HepG2 (cell line): ENCODE measurements around the gene SERTAD3. TPM values are rescaled to one million over a fixed set of nuclear protein-coding genes. Genes with fewer than 3 reads are reported as not detected.

ENCODE experiments used
- CBX2 ChIP-seq, 2 experiments: fragments of 200-600 bp in 1 of 2; sonication (generic); formaldehyde crosslinking in 1 of 2; IDR thresholded peaks; 2 replicates each; pipeline versions ENCODE4 v1.7.0 to v1.8.1; 2018 to 2022; ENCODE audit warnings: low read depth in 2 of 2, low read length in 1 of 2, mild to moderate bottlenecking in 1 of 2, missing genetic modification reagents in 1 of 2
- PAF1 ChIP-seq: IDR thresholded peaks from 2 replicates; pipeline ENCODE4 v1.6.1; 2016; ENCODE audit warnings: missing genetic modification reagents, missing compliant biosample characterization
- RNF2 ChIP-seq: fragments of 450-650 bp; conservative IDR thresholded peaks from 2 replicates; pipeline ENCODE4 v1.6.1; 2016; ENCODE audit warnings: low read depth
- ZBTB7B ChIP-seq: sonication (generic); formaldehyde crosslinking; IDR thresholded peaks from 2 replicates; pipeline ENCODE4 v1.4.0; 2020; ENCODE audit warnings: missing genetic modification reagents
- polyA plus RNA-seq, 8 experiments: library from polyadenylated mRNA; depleted of rRNA in 3 of 8; stranded (reverse) in 7 of 8; unstranded in 1 of 8; fragments of >200 nt; fragmentation: Illumina TruSeq in 4 of 8; extraction: Trizol in 4 of 8; gene quantifications; 2 replicates each; pipeline versions ENCODE4 v1.2.1 to v1.2.3, GENCODE V29; 2011 to 2016; ENCODE audit warnings: low read depth in 4 of 8, missing spikeins in 1 of 8, mixed read lengths in 1 of 8; ENCODE audit not compliant: insufficient read depth in 1 of 8
- total RNA-seq, 5 experiments: library from RNA; depleted of rRNA; stranded (reverse); fragments of >200 nt; fragmentation: Illumina TruSeq; extraction: Trizol; gene quantifications; 2 replicates each; pipeline ENCODE4 v1.2.3, GENCODE V29; 2016; ENCODE audit warnings: low read depth in 1 of 5
- TF ChIP-seq, protein P1 (sequence below): sonication (generic); formaldehyde crosslinking; IDR thresholded peaks from one replicate; pipeline ENCODE4 v1.5.1; 2020; ENCODE audit warnings: mild to moderate bottlenecking, missing genetic modification reagents; ENCODE audit errors: not compliant biosample characterization

The SERTAD3 gene
- total and polyA plus RNA-seq, 2 of the 13 experiments (the other 11 are each of a cell fraction or from before 2014, with no cell fraction given), result 9.6 to 16.9 TPM

DNA sequence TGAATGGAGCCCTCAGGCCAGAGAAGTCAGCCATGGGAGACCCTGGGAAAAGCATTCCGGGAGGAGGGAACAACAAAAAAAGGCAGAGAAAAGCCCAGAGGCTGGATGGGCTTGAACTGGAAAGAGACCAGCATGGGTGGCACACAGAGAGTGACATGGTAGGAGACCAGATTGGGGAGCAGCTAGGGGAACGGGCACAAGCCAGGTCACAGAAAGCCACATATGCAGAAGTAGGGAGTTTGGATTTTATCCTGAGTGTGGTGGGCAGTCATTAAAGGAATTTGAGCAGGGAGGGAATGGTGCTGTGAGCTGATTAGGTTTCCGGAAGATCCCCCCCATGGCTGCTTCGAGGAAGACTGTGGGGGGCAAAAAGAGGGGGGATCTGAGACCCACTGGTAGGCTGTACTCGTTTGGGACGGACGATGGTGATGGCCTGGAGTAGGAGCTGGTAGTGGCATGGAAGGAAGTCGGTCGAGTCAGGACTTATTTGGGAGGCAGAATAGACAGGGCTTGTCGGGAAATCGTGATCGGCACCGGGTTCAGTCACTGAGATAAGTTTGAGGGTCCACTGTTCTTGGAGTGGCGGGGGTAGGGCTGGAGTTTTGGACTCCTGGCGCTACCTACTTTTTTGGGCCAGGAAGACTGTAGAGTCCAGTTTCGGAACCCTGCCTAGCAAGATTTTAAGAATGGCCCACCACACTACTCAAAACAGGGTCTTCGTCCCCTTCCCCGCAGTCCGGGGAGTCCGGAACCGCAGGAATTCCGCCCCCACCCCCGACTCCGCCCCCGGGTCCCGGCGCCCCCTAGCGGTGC lies 19.3 kb downstream of the SERTAD3 start (continued):
- no peak for TF ChIP-seq PAF1 (CRISPR knock-in tag)
- TF ChIP-seq CBX2 (IDR thresholded peaks at IDR 0.05; ENCODE audit: low read depth, low read length), result no peak
- no peak for TF ChIP-seq CBX2 (CRISPR knock-in tag; IDR thresholded peaks at IDR 0.05; ENCODE audit: low read depth)
- TF ChIP-seq, protein P1, sequence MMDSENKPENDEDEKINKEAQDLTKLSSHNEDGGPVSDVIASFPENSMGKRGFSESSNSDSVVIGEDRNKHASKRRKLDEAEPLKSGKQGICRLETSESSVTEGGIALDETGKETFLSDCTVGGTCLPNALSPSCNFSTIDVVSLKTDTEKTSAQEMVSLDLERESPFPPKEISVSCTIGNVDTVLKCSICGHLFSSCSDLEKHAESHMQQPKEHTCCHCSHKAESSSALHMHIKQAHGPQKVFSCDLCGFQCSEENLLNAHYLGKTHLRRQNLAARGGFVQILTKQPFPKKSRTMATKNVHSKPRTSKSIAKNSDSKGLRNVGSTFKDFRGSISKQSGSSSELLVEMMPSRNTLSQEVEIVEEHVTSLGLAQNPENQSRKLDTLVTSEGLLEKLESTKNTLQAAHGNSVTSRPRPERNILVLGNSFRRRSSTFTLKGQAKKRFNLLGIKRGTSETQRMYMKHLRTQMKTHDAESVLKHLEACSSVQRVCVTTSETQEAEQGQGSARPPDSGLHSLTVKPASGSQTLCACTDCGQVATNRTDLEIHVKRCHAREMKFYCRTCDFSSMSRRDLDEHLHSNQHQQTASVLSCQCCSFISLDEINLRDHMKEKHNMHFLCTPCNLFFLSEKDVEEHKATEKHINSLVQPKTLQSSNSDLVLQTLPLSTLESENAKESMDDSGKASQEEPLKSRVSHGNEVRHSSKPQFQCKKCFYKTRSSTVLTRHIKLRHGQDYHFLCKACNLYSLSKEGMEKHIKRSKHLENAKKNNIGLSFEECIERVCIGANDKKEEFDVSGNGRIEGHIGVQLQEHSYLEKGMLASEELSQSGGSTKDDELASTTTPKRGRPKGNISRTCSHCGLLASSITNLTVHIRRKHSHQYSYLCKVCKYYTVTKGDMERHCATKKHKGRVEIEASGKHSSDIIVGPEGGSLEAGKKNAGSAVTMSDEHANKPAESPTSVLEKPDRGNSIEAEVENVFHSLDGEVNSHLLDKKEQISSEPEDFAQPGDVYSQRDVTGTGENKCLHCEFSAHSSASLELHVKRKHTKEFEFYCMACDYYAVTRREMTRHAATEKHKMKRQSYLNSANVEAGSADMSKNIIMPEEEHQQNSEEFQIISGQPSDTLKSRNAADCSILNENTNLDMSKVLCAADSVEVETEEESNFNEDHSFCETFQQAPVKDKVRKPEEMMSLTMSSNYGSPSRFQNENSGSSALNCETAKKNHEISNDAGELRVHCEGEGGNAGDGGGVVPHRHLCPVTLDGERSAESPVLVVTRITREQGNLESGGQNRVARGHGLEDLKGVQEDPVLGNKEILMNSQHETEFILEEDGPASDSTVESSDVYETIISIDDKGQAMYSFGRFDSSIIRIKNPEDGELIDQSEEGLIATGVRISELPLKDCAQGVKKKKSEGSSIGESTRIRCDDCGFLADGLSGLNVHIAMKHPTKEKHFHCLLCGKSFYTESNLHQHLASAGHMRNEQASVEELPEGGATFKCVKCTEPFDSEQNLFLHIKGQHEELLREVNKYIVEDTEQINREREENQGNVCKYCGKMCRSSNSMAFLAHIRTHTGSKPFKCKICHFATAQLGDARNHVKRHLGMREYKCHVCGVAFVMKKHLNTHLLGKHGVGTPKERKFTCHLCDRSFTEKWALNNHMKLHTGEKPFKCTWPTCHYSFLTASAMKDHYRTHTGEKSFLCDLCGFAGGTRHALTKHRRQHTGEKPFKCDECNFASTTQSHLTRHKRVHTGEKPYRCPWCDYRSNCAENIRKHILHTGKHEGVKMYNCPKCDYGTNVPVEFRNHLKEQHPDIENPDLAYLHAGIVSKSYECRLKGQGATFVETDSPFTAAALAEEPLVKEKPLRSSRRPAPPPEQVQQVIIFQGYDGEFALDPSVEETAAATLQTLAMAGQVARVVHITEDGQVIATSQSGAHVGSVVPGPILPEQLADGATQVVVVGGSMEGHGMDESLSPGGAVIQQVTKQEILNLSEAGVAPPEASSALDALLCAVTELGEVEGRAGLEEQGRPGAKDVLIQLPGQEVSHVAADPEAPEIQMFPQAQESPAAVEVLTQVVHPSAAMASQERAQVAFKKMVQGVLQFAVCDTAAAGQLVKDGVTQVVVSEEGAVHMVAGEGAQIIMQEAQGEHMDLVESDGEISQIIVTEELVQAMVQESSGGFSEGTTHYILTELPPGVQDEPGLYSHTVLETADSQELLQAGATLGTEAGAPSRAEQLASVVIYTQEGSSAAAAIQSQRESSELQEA (CRISPR knock-in tag), result peak; percentile 4
- TF ChIP-seq ZBTB7B (CRISPR knock-in tag), result 0 out of 2 replicates have a peak, but pooled peaks have one; percentile 50
- no peak for TF ChIP-seq RNF2
